ENCODE measurements around the gene CAP2.

Gene CAP2

GRCh38 chr6:17450397-17450796, 57.0 kb downstream of the CAP2 start:
- no peak overlapping the region for H3K4me3 ChIP-seq (replicated peaks; ENCODE audit: low read depth, low read length)
- DNase-seq (ENCODE audit: extremely low read depth, low read depth) = no peak
- TF ChIP-seq CTCF (IDR thresholded peaks at IDR 0.05; ENCODE audit: low read depth, low read length, missing control alignments) = no peak

GRCh38 chr6:17450832-17451231, 57.4 kb downstream of the CAP2 start:
- no peak for TF ChIP-seq CTCF (IDR thresholded peaks at IDR 0.05; ENCODE audit: low read depth, low read length, missing control alignments)
- no peak for DNase-seq (ENCODE audit: extremely low read depth, low read depth)
- H3K4me3 ChIP-seq (replicated peaks; ENCODE audit: low read depth, low read length) = no peak overlapping the region

GRCh38 chr6:17452096-17452495, 58.7 kb downstream of the CAP2 start:
- no peak for TF ChIP-seq CTCF (IDR thresholded peaks at IDR 0.05; ENCODE audit: low read depth, low read length, missing control alignments)
- H3K4me3 ChIP-seq (replicated peaks; ENCODE audit: low read depth, low read length) = no peak overlapping the region
- DNase-seq (ENCODE audit: extremely low read depth, low read depth) = no peak

- no peak for DNase-seq (ENCODE audit: extremely low read depth, low read depth)
- TF ChIP-seq CTCF (IDR thresholded peaks at IDR 0.05; ENCODE audit: low read depth, low read length, missing control alignments) = no peak
- H3K4me3 ChIP-seq (replicated peaks; ENCODE audit: low read depth, low read length) = no peak overlapping the region
Observed at GRCh38 chr6:17454316-17455005, 61.1 kb downstream of the CAP2 start.

- DNase-seq (ENCODE audit: extremely low read depth, low read depth) = no peak
- TF ChIP-seq CTCF (IDR thresholded peaks at IDR 0.05; ENCODE audit: low read depth, low read length, missing control alignments) = no peak
Observed at GRCh38 chr6:17455919-17456318, 62.5 kb downstream of the CAP2 start.

GRCh38 chr6:17456711-17457110, 63.3 kb downstream of the CAP2 start:
- H3K4me3 ChIP-seq (replicated peaks; ENCODE audit: low read depth, low read length) = no peak overlapping the region
- TF ChIP-seq CTCF (IDR thresholded peaks at IDR 0.05; ENCODE audit: low read depth, low read length, missing control alignments) = no peak

More at GRCh38 chr6:17455919-17456318, 62.5 kb downstream of the CAP2 start:
- no peak overlapping the region for H3K4me3 ChIP-seq (replicated peaks; ENCODE audit: low read depth, low read length)

GRCh38 chr6:17457405-17457804, 64.0 kb downstream of the CAP2 start:
- H3K4me3 ChIP-seq (replicated peaks; ENCODE audit: low read depth, low read length) = no peak overlapping the region
- no peak for DNase-seq (ENCODE audit: extremely low read depth, low read depth)
- no peak for TF ChIP-seq CTCF (IDR thresholded peaks at IDR 0.05; ENCODE audit: low read depth, low read length, missing control alignments)

More at GRCh38 chr6:17456711-17457110, 63.3 kb downstream of the CAP2 start:
- no peak for DNase-seq (ENCODE audit: extremely low read depth, low read depth)

Data from HFF-Myc (cell line).